ENCODE results near the gene MECR. TPM values are rescaled to one million over a fixed set of nuclear protein-coding genes. Genes with fewer than 3 reads are reported as not detected.

The MECR gene
- total RNA-seq, 1 donor from 2014 or later = 15.2 TPM

- no peak for TF ChIP-seq CTCF (IDR thresholded peaks at IDR 0.05)
- H3K36me3 Mint-ChIP-seq (ENCODE audit: low read depth) = peaks cover 13% of the 10 kb centered on the region
- no peak overlapping the region for H3K27ac Mint-ChIP-seq (ENCODE audit: unreplicated experiment)
- H3K27me3 Mint-ChIP-seq (ENCODE audit: low read depth) = no peaks in the 10 kb centered on the region
- H3K4me1 Mint-ChIP-seq (ENCODE audit: low read depth) = peaks cover 39% of the 10 kb centered on the region
- H3K4me3 Mint-ChIP-seq (ENCODE audit: unreplicated experiment) = no peak overlapping the region
- DNase-seq (ENCODE audit: low spot score) = no peak
- no peaks in the 10 kb centered on the region for H3K9me3 Mint-ChIP-seq (ENCODE audit: low read depth)
Measured at GRCh38 chr1:29167904-29168303, 62.8 kb downstream of the MECR start.

GRCh38 chr1:29166291-29166878 is 64.3 kb downstream of the MECR start:
- DNase-seq (ENCODE audit: low spot score) = no peak
- no peak for TF ChIP-seq CTCF (IDR thresholded peaks at IDR 0.05)
- Mint-ChIP-seq H3K36me3 (ENCODE audit: low read depth) (peaks cover 11% of the 10 kb centered on the region), H3K27me3 (ENCODE audit: low read depth) (no peaks in the 10 kb centered on the region), H3K27ac (ENCODE audit: unreplicated experiment) (no peak overlapping the region), H3K4me3 (ENCODE audit: unreplicated experiment) (no peak overlapping the region), H3K9me3 (ENCODE audit: low read depth) (no peaks in the 10 kb centered on the region), H3K4me1 (ENCODE audit: low read depth) (peaks cover 35% of the 10 kb centered on the region)

GRCh38 chr1:29164588-29164987 is 66.1 kb downstream of the MECR start:
- Mint-ChIP-seq H3K4me1 (ENCODE audit: low read depth) (peaks cover 17% of the 10 kb centered on the region), H3K27ac (ENCODE audit: unreplicated experiment) (no peak overlapping the region), H3K36me3 (ENCODE audit: low read depth) (peaks cover 16% of the 10 kb centered on the region), H3K9me3 (ENCODE audit: low read depth) (no peaks in the 10 kb centered on the region), H3K27me3 (ENCODE audit: low read depth) (no peaks in the 10 kb centered on the region), H3K4me3 (ENCODE audit: unreplicated experiment) (no peak overlapping the region)
- TF ChIP-seq CTCF (IDR thresholded peaks at IDR 0.05) = no peak
- DNase-seq (ENCODE audit: low spot score) = no peak

GRCh38 chr1:29162476-29163138 is 68.1 kb downstream of the MECR start:
- DNase-seq (ENCODE audit: low spot score) = no peak
- no peak overlapping the region for H3K27ac Mint-ChIP-seq (ENCODE audit: unreplicated experiment)
- no peaks in the 10 kb centered on the region for H3K9me3 Mint-ChIP-seq (ENCODE audit: low read depth)
- no peaks in the 10 kb centered on the region for H3K27me3 Mint-ChIP-seq (ENCODE audit: low read depth)
- peaks cover 26% of the 10 kb centered on the region for H3K36me3 Mint-ChIP-seq (ENCODE audit: low read depth)
- no peak overlapping the region for H3K4me3 Mint-ChIP-seq (ENCODE audit: unreplicated experiment)
- peaks cover 11% of the 10 kb centered on the region for H3K4me1 Mint-ChIP-seq (ENCODE audit: low read depth)
- no peak for TF ChIP-seq CTCF (IDR thresholded peaks at IDR 0.05)

- no peaks in the 10 kb centered on the region for H3K9me3 Mint-ChIP-seq (ENCODE audit: low read depth)
- H3K4me3 Mint-ChIP-seq (ENCODE audit: unreplicated experiment) = no peak overlapping the region
- DNase-seq (ENCODE audit: low spot score) = no peak
- H3K27ac Mint-ChIP-seq (ENCODE audit: unreplicated experiment) = no peak overlapping the region
- peaks cover 27% of the 10 kb centered on the region for H3K36me3 Mint-ChIP-seq (ENCODE audit: low read depth)
- TF ChIP-seq CTCF (IDR thresholded peaks at IDR 0.05) = no peak
- H3K4me1 Mint-ChIP-seq (ENCODE audit: low read depth) = peaks cover 16% of the 10 kb centered on the region
- H3K27me3 Mint-ChIP-seq (ENCODE audit: low read depth) = no peaks in the 10 kb centered on the region
Measured at GRCh38 chr1:29162025-29162424, 68.7 kb downstream of the MECR start.

Measured in chondrocyte (in vitro differentiated cells).